LoVo (cell line): ENCODE data around the gene SARM1.

Experiments
- DNase-seq: peaks from one replicate; pipeline ENCODE4 v3.0.0-alpha.2; 2016; ENCODE audit warnings: low spot score

Gene SARM1

DNA sequence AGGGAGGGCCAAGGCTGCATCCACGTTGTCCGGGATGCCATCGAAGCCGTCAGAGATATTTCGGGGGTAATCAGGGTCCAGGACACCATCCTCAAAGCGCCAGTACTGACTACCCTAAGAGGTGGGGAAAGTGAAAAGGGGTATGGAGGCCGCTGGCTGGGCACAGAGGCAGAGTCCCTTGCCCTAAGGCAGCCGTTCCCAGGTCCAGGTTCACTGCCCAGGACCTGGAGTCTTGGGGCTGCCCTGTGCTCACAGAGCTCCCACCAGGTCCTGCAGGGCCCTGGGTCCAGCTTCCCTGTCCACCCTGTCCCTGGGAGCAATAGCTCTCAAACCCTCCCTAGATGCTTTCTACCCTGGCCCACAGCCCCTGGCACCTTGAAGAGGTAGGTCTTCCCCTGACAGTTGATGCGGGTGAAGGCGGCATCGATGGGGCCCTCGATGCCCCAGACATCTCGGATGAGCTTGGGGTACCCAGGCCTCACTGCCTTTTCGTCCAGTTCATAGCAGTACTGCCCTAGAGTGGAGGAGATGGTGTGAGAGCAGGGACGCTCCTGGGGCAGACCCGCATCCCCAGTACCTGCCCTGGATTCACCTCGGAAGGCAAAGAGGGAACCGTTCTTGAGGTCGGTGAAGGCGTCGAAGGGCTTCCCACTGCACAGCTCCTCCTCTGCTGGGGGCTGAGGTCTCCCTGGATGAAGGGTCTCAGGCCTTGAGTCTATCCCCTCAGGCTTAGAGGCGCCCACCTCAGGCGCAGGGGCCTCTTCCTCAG is 2.4 kb upstream of the SARM1 start:
- DNase-seq: no peak

- DNase-seq: no peak
These were observed 1.8 kb upstream of the SARM1 start for GRCh38 chr17:28369684-28370034.

- DNase-seq: no peak
These were observed 1.3 kb upstream of the SARM1 start, which contains the start of gene VTN for GRCh38 chr17:28370035-28370743. Gene VTN (minus strand): TSS chr17:28370307. CDS start chr17:28370203, 104 bp downstream.

GRCh38 chr17:28370744-28371103 is 770 bp upstream of the SARM1 start:
- DNase-seq: no peak

DNA sequence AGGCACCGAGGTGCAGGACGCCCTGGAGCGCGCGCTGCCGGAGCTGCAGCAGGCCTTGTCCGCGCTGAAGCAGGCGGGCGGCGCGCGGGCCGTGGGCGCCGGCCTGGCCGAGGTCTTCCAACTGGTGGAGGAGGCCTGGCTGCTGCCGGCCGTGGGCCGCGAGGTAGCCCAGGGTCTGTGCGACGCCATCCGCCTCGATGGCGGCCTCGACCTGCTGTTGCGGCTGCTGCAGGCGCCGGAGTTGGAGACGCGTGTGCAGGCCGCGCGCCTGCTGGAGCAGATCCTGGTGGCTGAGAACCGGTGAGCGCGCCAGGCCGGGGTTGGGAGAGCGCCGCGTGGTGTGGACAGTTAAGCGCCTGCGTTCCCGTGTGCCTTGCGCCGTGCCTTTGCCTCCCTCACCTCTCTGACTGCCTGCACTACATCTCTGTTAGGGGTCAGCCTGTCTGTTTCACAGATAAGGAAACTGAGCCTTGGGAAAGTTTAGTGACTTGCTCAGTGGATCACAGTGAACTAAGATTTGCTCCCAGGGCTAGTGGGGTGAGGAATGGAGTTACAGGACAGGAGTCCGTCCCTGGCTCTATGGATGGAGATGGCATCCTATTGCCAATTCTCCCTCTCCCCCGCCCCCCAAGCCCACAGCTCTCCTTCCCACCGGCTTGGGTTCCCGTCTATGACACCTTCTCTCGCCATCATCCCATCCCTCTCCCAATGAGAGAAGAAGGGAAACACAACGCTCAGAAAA is 880 bp downstream of the SARM1 start:
- DNase-seq: no peak

DNA sequence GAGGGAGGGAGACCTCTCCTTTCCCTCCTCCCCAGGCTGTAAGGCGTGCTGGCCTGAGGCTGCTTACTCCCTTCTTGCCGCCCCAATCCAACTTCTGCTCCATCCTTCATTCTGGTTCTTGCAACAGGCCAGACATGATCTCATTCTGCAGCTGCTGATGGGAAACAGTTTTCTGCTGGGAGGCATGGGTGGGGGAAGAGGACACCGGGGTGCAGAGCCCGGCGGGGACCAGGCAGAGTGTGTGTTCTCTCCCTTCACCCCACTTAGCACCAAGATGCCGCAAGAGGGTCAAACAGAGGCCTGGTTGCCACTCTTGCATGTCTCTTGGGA is 1.4 kb downstream of the SARM1 start:
- no peak for DNase-seq

DNA sequence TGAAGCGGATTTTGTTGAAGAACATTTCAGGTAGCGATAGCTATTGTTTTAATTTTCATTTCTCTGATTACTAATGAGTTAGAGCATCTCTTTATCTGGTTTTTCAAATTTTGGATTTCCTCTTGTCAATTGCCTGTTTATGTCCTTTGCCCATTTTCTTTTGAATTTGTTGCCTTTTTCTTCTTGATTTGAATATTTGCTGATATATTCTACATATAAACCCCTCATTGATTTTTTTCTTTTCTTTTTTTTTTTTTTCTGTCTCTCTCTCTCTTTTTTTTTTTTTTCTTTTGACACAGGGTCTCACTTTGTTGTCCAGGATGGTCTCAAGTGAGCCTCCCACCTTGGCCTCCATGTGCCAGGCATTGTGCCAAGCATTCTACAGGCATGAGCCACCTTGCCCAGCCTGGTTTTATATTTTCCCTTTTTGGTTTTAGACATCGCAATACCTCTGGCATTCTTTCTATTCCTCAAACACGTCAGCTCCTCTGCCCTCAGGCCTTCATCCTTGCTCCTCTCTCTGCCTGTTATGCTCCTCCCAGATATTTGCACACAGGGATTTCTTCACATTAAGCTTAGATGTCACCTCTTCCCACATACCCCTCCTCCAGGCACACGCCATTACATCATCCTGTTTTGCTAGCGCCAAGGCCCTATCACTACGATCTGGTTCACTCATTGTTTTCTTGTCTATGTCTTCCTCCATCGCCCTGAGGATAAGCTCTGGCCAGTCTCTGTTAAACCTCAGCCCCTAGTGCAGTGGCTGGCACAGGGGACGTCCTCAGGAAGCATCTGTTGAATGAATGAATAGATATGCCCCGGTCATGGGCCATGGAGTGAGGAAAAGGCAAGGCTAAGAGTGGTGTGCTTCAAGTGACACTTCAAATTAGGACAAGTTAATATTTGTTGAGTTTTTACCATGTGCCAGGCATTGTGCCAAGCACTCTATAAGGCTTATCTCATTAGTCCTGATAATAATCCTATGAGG is 8.6 kb downstream of the SARM1 start:
- DNase-seq: no peak

GRCh38 chr17:28381141-28381825 is 9.8 kb downstream of the SARM1 start:
- no peak for DNase-seq

GRCh38 chr17:28384281-28385036 is 13.0 kb downstream of the SARM1 start:
- DNase-seq: peak; percentile 73

- DNase-seq: peak; percentile 18
These were observed 13.5 kb downstream of the SARM1 start for GRCh38 chr17:28385037-28385400.

GRCh38 chr17:28385406-28385805 is 13.9 kb downstream of the SARM1 start:
- no peak for DNase-seq

DNA sequence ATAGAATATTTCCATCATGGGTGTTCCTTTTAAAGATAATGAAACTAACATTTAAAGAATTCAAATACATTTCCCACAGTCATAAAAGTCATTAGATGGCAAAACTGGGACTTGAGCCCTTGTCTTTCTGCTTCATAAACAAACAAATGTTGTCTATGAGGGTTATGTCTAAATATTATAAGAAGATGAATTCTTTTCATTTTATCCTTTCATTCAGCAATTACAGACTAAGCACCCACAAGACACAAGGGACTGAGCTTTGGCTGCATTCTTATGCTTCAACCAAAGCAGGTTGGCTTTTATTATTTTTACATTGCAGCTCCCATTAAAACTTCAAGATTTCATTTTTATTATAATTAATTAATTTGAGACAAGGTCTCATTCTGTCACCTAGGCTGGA is 14.9 kb downstream of the SARM1 start:
- DNase-seq: no peak

DNA sequence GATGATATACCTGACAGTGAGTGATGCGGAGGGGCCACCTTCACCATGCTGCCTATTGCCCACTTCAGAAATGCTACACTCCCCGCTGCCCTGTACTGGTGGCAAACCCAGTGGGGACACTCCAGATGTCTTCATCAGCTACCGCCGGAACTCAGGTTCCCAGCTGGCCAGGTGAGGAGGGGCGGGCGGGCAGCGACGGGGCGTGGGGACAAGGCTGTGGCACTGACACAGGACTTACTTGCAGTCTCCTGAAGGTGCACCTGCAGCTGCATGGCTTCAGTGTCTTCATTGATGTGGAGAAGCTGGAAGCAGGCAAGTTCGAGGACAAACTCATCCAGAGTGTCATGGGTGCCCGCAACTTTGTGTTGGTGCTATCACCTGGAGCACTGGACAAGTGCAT is 16.6 kb downstream of the SARM1 start:
- no peak for DNase-seq

GRCh38 chr17:28390141-28390540 is 18.6 kb downstream of the SARM1 start:
- no peak for DNase-seq

DNA sequence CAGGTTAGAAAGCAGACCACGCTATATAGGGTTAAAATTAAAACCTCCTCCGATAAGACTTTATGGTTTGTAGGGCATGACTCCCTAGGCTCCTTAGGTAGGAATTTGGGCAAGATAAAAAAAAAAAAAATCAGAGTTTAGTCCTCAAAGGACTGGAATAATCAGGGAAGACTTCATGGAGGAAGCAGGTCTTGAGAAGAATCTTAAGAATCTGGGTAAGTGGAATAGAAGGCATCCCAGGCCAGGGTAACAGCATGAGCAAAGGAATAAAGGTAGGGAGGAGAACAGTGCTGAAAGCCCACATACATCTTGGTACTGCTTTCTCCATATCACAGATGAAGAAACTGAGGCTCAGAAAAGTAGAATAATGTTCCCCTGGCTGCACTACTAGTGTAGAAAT is 19.1 kb downstream of the SARM1 start:
- no peak for DNase-seq

DNA sequence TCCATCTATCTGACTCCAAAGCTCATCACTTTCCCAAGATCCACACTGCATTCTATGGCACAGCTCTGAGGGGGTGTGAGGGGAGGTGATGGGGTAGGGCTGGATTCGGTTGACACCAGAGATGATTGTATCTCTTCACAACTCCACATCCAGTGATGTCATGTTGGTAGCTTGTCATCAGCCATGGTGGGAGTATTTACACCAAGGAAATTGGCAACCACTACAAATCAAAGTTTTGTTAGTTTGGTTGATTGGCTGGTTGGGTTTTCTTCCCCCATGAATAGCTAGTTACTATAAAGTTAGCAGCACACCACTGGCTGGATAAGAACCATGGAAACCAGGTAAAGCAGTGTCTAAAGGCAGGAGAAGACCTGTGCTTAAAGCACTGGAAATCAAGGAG is 19.5 kb downstream of the SARM1 start:
- DNase-seq: no peak

DNA sequence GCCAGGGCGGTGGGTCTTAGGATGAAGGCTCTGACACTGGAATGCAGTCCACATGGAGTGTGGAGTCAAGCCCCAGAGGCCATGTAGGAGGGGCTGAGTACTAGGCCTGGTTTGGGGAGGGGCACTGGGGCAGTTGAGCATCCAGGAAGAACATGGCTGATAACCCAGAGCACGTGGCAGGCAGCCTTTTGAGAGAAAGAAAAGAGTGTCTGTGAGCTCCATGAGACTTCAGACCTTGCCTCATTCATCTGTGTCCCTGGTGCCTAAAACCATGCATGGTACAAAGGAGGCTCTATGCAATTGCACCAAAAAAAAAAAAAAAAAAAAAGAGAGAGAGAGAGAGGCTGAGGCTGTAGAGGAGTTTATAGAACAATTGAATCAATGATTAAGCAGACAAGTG is 19.9 kb downstream of the SARM1 start:
- no peak for DNase-seq

DNA sequence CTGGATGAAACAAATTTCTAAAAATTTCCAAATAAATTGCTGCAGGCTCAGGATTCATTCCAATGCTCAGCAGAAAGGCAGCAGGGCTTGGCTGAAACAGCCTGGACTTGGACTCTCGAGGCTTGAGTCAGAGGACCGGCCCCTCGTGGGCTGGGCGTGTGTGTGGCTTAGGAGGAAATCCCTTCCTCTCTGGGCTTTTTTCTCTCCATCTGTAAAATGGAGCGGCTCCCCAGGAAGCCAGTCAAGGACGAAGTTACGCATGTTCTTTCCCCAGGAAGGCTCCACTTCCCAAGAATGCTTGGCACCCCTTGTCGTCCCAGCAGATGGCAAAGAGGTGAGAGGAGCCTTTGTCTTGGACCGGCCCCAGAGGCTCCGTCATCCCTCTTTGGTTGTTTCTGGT is 21.0 kb downstream of the SARM1 start:
- no peak for DNase-seq

- DNase-seq: no peak
These were observed 23.0 kb downstream of the SARM1 start for GRCh38 chr17:28394337-28395116.

GRCh38 chr17:28395426-28395825 is 23.9 kb downstream of the SARM1 start:
- DNase-seq: no peak
